Keratinocyte (primary cell): ENCODE data around the gene LY86. TPM values are rescaled to one million over a fixed set of nuclear protein-coding genes. Genes with fewer than 3 reads are reported as not detected.

Source experiments
- DNase-seq: peaks from one replicate; pipeline ENCODE4 v3.0.0-alpha.2; 2011; ENCODE audit warnings: low read depth, missing footprints, low spot score
- FAIRE-seq: peaks from 2 replicates; lab custom pipeline; 2011; peaks lifted over from hg19 to GRCh38; lab: Jason Lieb, UNC
- H2AFZ ChIP-seq: 2 replicates; pipeline ENCODE4 v1.6.0; 2012; ENCODE audit warnings: low read length, control low read depth, inconsistent platforms; ENCODE audit not compliant: control insufficient read depth
- H3K27ac ChIP-seq: 2 replicates; pipeline ENCODE4 v1.5.1; 2011; ENCODE audit warnings: low read length; ENCODE audit not compliant: control insufficient read depth, insufficient read depth
- H3K27me3 ChIP-seq: 3 replicates; pipeline ENCODE4 v1.6.0; 2011; ENCODE audit warnings: low read length; ENCODE audit not compliant: control insufficient read depth, insufficient read depth; ENCODE audit errors: extremely low read depth
- H3K36me3 ChIP-seq, 2 experiments: 2 replicates in 1 of 2; 3 replicates in 1 of 2; pipeline ENCODE4 v1.5.1; 2011; ENCODE audit warnings: low read length in 2 of 2, mild to moderate bottlenecking in 1 of 2; ENCODE audit not compliant: control insufficient read depth in 2 of 2, insufficient read depth in 2 of 2; ENCODE audit errors: extremely low read depth in 1 of 2
- H3K4me1 ChIP-seq: 3 replicates; pipeline ENCODE4 v1.5.1; 2011; ENCODE audit warnings: low read length; ENCODE audit not compliant: control insufficient read depth, insufficient read depth; ENCODE audit errors: extremely low read depth
- H3K4me2 ChIP-seq: 3 replicates; pipeline ENCODE4 v1.6.0; 2011; ENCODE audit warnings: low read depth, low read length; ENCODE audit not compliant: control insufficient read depth, insufficient read depth; ENCODE audit errors: extremely low read depth
- H3K4me3 ChIP-seq, 3 experiments: fragments of 200-600 bp in 1 of 3; sonication (generic) in 1 of 3; 2 replicates in 2 of 3; 3 replicates in 1 of 3; pipeline ENCODE4 v1.5.1; 2011 to 2016; ENCODE audit warnings: low read length in 3 of 3, mild to moderate bottlenecking in 3 of 3, control low read depth in 2 of 3, inconsistent platforms in 1 of 3, low read depth in 1 of 3, mixed read lengths in 1 of 3, mixed run types in 1 of 3, moderate library complexity in 1 of 3; ENCODE audit not compliant: control insufficient read depth in 2 of 3, insufficient read depth in 2 of 3; ENCODE audit errors: extremely low read depth in 1 of 3
- H3K79me2 ChIP-seq: 2 replicates; pipeline ENCODE4 v1.6.0; 2012; ENCODE audit warnings: low read length; ENCODE audit not compliant: control insufficient read depth, insufficient read depth
- H3K9ac ChIP-seq: 3 replicates; pipeline ENCODE4 v1.6.0; 2011; ENCODE audit warnings: low read length; ENCODE audit not compliant: control insufficient read depth, insufficient read depth; ENCODE audit errors: extremely low read depth
- H3K9me1 ChIP-seq: 3 replicates; pipeline ENCODE4 v1.6.0; 2011; ENCODE audit warnings: low read length; ENCODE audit not compliant: control insufficient read depth, insufficient read depth; ENCODE audit errors: extremely low read depth
- H3K9me3 ChIP-seq: 2 replicates; pipeline ENCODE4 v1.5.1; 2012; ENCODE audit warnings: low read depth, low read length; ENCODE audit not compliant: control insufficient read depth
- H4K20me1 ChIP-seq: 3 replicates; pipeline ENCODE4 v1.6.0; 2011; ENCODE audit warnings: low read length; ENCODE audit not compliant: control insufficient read depth, insufficient read depth; ENCODE audit errors: extremely low read depth
- EZH2 ChIP-seq: IDR thresholded peaks from one replicate; pipeline ENCODE4 v1.6.1; 2012; ENCODE audit warnings: inconsistent platforms, mild to moderate bottlenecking, low read length, moderate library complexity
- dilution Hi-C: fragments of 300-500 bp; cut with MboI; formaldehyde crosslinking; loops from one replicate; pipeline ENCODE4 v1.7.0; 2020; ENCODE audit warnings: low sequenced_read_pairs; ENCODE audit not compliant: extremely low pct_ligation_motif_present
- polyA plus RNA-seq, 5 experiments: library from polyadenylated mRNA; depleted of rRNA in 3 of 5; stranded (reverse) in 3 of 5; stranded (forward) in 1 of 5; unstranded in 1 of 5; fragments of >200 nt; gene quantifications; 1 replicate in 1 of 5; 2 replicates in 3 of 5; 3 replicates in 1 of 5; pipeline versions ENCODE4 v1.2.1 to v1.2.3, GENCODE V29; 2011 to 2012; ENCODE audit warnings: missing spikeins in 2 of 5, low read depth in 1 of 5, low replicate concordance in 1 of 5
- TF ChIP-seq, protein P1 (sequence below), 3 experiments: IDR thresholded peaks in 1 of 3; conservative IDR thresholded peaks in 1 of 3; optimal IDR thresholded peaks in 1 of 3; 2 replicates in 2 of 3; 3 replicates in 1 of 3; pipeline versions ENCODE3 to v1.5.1; 2011; ENCODE audit warnings: low read length in 3 of 3, mild to moderate bottlenecking in 3 of 3, moderate library complexity in 2 of 3, control low read depth in 1 of 3, inconsistent platforms in 1 of 3; ENCODE audit not compliant: insufficient read depth in 2 of 3; ENCODE audit errors: extremely low read depth in 1 of 3

LY86 gene
- polyA plus RNA-seq, 1 donor (not counting 4 experiments of a cell fraction or from before 2014, with no cell fraction given) = not detected

DNA sequence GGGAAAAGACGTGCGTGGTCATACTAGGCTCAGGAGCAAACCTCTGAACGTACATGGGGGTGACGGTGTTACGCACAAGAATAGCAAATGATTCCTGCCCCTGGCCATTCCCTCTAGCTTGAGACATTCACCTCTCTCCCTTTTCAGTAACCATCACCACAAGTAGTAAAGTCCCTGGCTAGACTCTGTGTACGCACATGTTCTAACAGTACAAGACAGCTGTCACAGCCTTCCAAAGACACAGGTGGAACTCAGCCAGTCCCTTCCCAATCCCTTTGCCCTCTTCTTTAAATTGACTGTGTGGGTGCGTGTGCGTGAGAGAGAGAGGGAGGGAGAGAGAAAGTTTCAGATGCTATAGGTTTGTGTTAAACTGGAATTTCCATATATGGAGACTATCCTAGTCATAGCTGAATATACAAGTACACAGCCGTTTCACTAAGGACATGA, 67.3 kb downstream of the LY86 start:
- Histone ChIP-seq H3K9me3 (no peaks in the 10 kb centered on the region), H4K20me1 (no peaks in the 10 kb centered on the region), H2AFZ (no peak overlapping the region), H3K27ac (no peak overlapping the region), H3K4me3 (no peak overlapping the region), H3K79me2 (no peaks in the 10 kb centered on the region), H3K9me1 (no peaks in the 10 kb centered on the region), H3K9ac (no peak overlapping the region), H3K27me3 (no peaks in the 10 kb centered on the region), H3K36me3 (no peaks in the 10 kb centered on the region), H3K4me2 (no peak overlapping the region), H3K4me1 (no peaks in the 10 kb centered on the region)
- FAIRE-seq (no peak), DNase-seq (no peak)
- dilution Hi-C loops = no loop called here
- TF ChIP-seq EZH2 = no peak

DNA sequence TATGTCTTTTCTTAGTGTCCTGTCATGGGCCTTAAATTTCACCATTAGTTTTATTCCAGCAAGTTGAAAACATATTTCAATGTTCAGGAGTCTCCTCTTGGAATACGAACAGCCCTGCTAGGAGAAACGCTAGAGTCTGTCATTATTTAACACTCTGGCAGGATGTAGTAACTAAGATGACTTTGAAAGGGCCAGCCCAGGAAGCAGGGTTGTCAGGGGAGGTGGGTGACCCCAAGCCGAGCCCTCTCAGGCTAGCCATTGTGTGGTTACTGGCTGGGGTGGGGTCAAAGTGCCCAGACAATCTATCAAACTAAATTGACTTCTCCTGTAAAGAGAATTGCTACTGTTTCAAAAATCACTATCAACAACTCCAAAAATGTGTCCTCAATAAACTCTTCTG, 67.8 kb downstream of the LY86 start:
- no peak overlapping the region for H3K4me3 ChIP-seq
- H3K9ac ChIP-seq = no peak overlapping the region
- FAIRE-seq (no peak), DNase-seq (no peak)
- no peaks in the 10 kb centered on the region for H3K4me1 ChIP-seq
- no peaks in the 10 kb centered on the region for H3K9me1 ChIP-seq
- H3K36me3 ChIP-seq = no peaks in the 10 kb centered on the region
- H3K9me3 ChIP-seq = no peaks in the 10 kb centered on the region
- no peak overlapping the region for H2AFZ ChIP-seq
- H3K27ac ChIP-seq = no peak overlapping the region
- H3K4me2 ChIP-seq = no peak overlapping the region
- TF ChIP-seq EZH2 = no peak
- TF ChIP-seq, protein P1, sequence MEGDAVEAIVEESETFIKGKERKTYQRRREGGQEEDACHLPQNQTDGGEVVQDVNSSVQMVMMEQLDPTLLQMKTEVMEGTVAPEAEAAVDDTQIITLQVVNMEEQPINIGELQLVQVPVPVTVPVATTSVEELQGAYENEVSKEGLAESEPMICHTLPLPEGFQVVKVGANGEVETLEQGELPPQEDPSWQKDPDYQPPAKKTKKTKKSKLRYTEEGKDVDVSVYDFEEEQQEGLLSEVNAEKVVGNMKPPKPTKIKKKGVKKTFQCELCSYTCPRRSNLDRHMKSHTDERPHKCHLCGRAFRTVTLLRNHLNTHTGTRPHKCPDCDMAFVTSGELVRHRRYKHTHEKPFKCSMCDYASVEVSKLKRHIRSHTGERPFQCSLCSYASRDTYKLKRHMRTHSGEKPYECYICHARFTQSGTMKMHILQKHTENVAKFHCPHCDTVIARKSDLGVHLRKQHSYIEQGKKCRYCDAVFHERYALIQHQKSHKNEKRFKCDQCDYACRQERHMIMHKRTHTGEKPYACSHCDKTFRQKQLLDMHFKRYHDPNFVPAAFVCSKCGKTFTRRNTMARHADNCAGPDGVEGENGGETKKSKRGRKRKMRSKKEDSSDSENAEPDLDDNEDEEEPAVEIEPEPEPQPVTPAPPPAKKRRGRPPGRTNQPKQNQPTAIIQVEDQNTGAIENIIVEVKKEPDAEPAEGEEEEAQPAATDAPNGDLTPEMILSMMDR (optimal IDR thresholded peaks at IDR 0.05 in 1 of 3, IDR thresholded peaks at IDR 0.05 in 1 of 3, conservative IDR thresholded peaks at IDR 0.05 in 1 of 3; ENCODE audit: extremely low read depth in 1 of 3, insufficient read depth in 2 of 3, low read length in 3 of 3) = no peak
- no peaks in the 10 kb centered on the region for H3K27me3 ChIP-seq
- H4K20me1 ChIP-seq = no peaks in the 10 kb centered on the region
- dilution Hi-C loops = no loop called here
- H3K79me2 ChIP-seq = no peaks in the 10 kb centered on the region
